H7 (cell line): Measurements from ENCODE around the gene CIDEA. TPM values are rescaled to one million over a fixed set of nuclear protein-coding genes. Genes with fewer than 3 reads are reported as not detected.
"Not testable (repeated sequence)": the region's sequence is repeated elsewhere in the genome, so short reads cannot be mapped to it uniquely, and the experiment has no call there.

Source experiments
- DNase-seq: peaks from one replicate; pipeline ENCODE4 v3.0.0; 2012
- H3K27me3 ChIP-seq: 2 replicates; pipeline ENCODE4 v1.6.0; 2011; ENCODE audit warnings: mild to moderate bottlenecking, low read length; ENCODE audit not compliant: control insufficient read depth, insufficient read depth
- H3K36me3 ChIP-seq: replicated peaks from 2 replicates; pipeline ENCODE4 v1.5.1; 2011; ENCODE audit warnings: low read length; ENCODE audit not compliant: control insufficient read depth, insufficient read depth
- H3K4me3 ChIP-seq: 2 replicates; pipeline ENCODE4 v1.5.1; 2011; ENCODE audit warnings: low read depth, mild to moderate bottlenecking, control low read depth, low read length, moderate library complexity; ENCODE audit not compliant: insufficient read depth
- total RNA-seq: library from RNA; depleted of rRNA; stranded (reverse); fragments of >200 nt; shearing (Covaris generic); gene quantifications from 2 replicates; pipeline ENCODE4 v1.2.3, GENCODE V29; 2014; rRNA removed

The CIDEA gene
- 0.15 TPM in 1 of 2 replicates, not detected in the other for total RNA-seq

GRCh38 chr18:12254136-12254819, at the start of gene CIDEA:
Gene CIDEA, plus strand, starts transcription at chr18:12254361. Its CDS starts 23 bp downstream, at chr18:12254384.
- Histone ChIP-seq H3K4me3 (peak within 1 kb of the TSS; percentile 41), H3K36me3 (no peaks in the 10 kb centered on the region), H3K27me3 (peaks cover 52% of the 10 kb centered on the region)
- DNase-seq, result peak; percentile 91

GRCh38 chr18:12208296-12209153, 45.6 kb upstream of the CIDEA start:
- H3K36me3 ChIP-seq, DNase-seq, H3K27me3 ChIP-seq, H3K4me3 ChIP-seq: not testable (repeated sequence)

GRCh38 chr18:12212308-12212707, 41.9 kb upstream of the CIDEA start:
- H3K4me3 ChIP-seq, DNase-seq, H3K36me3 ChIP-seq, H3K27me3 ChIP-seq: not testable (repeated sequence)

- DNase-seq, H3K27me3 ChIP-seq, H3K4me3 ChIP-seq, H3K36me3 ChIP-seq: not testable (repeated sequence)
These were observed 39.7 kb upstream of the CIDEA start for GRCh38 chr18:12214296-12215005.

- DNase-seq, H3K4me3 ChIP-seq, H3K27me3 ChIP-seq, H3K36me3 ChIP-seq: not testable (repeated sequence)
These were observed 37.7 kb upstream of the CIDEA start for GRCh38 chr18:12216471-12216870.

- not testable (repeated sequence) for H3K4me3 ChIP-seq, H3K36me3 ChIP-seq, H3K27me3 ChIP-seq, DNase-seq
These were observed 35.6 kb upstream of the CIDEA start for GRCh38 chr18:12218603-12219002.

GRCh38 chr18:12222041-12222440, 32.1 kb upstream of the CIDEA start:
- H3K36me3 ChIP-seq, H3K4me3 ChIP-seq, DNase-seq, H3K27me3 ChIP-seq: not testable (repeated sequence)

GRCh38 chr18:12223326-12223725, 30.8 kb upstream of the CIDEA start:
- not testable (repeated sequence) for DNase-seq, H3K36me3 ChIP-seq, H3K4me3 ChIP-seq, H3K27me3 ChIP-seq

- not testable (repeated sequence) for H3K4me3 ChIP-seq, H3K27me3 ChIP-seq, DNase-seq, H3K36me3 ChIP-seq
These were observed 27.4 kb upstream of the CIDEA start for GRCh38 chr18:12226807-12227206.

- H3K27me3 ChIP-seq, DNase-seq, H3K36me3 ChIP-seq: not testable (repeated sequence)
- H3K4me3 ChIP-seq, result peak overlapping the region; percentile 8; the same call in 1 of the 2 replicates
These were observed 26.6 kb upstream of the CIDEA start for GRCh38 chr18:12227399-12228186.

GRCh38 chr18:12228308-12228707, 25.9 kb upstream of the CIDEA start:
- H3K4me3 ChIP-seq, H3K27me3 ChIP-seq, H3K36me3 ChIP-seq, DNase-seq: not testable (repeated sequence)

GRCh38 chr18:12230561-12230960, 23.6 kb upstream of the CIDEA start:
- H3K4me3 ChIP-seq, H3K27me3 ChIP-seq, DNase-seq, H3K36me3 ChIP-seq: not testable (repeated sequence)

GRCh38 chr18:12231040-12231882, 22.9 kb upstream of the CIDEA start:
- no peak for DNase-seq
- no peaks in the 10 kb centered on the region for H3K36me3 ChIP-seq
- no peak overlapping the region for H3K4me3 ChIP-seq
- no peaks in the 10 kb centered on the region for H3K27me3 ChIP-seq
